HEK293 (cell line): ENCODE data around the gene AKT3.

Source experiments
- CTCF ChIA-PET: fragments of 350-600 bp; formaldehyde crosslinking; extraction: SDS; loops from one replicate; lab custom pipeline; 2021; ENCODE audit warnings: antibody characterized with exemption; lab: Yijun Ruan, JAX
- POLR2A ChIA-PET: fragments of 300-600 bp; formaldehyde crosslinking; extraction: SDS; loops from one replicate; lab custom pipeline; 2020; ENCODE audit warnings: antibody characterized with exemption, inconsistent platforms; lab: Yijun Ruan, JAX
- H3K27ac ChIP-seq: fragments of 200-500 bp; sonication (Bioruptor generic); 2 replicates; pipeline ENCODE4 v1.5.1; 2014; ENCODE audit warnings: low read depth, low read length, control low read depth, inconsistent platforms; ENCODE audit errors: extremely low read depth
- H3K36me3 ChIP-seq, 2 experiments: fragments of 200-500 bp in 1 of 2; sonication (Bioruptor generic) in 1 of 2; 1 replicate in 1 of 2; 2 replicates in 1 of 2; pipeline ENCODE4 v1.5.1; 2014 to 2017; ENCODE audit warnings: inconsistent platforms in 2 of 2, low read length in 2 of 2; ENCODE audit not compliant: control insufficient read depth in 2 of 2, insufficient read depth in 1 of 2
- H3K4me1 ChIP-seq: fragments of 200-500 bp; sonication (Bioruptor generic); 2 replicates; pipeline ENCODE4 v1.5.1; 2014; ENCODE audit warnings: mild to moderate bottlenecking, low read length, inconsistent platforms; ENCODE audit not compliant: control insufficient read depth, insufficient read depth
- H3K4me3 ChIP-seq: 2 replicates; pipeline ENCODE4 v1.5.1; 2011; ENCODE audit warnings: low read depth, mild to moderate bottlenecking, control low read depth, low read length, moderate library complexity
- H3K9me3 ChIP-seq: fragments of 200-500 bp; sonication (Bioruptor generic); 2 replicates; pipeline ENCODE4 v1.5.1; 2014; ENCODE audit warnings: low read depth, low read length, inconsistent platforms; ENCODE audit not compliant: control insufficient read depth, insufficient read depth
- ELK4 ChIP-seq: IDR thresholded peaks from 2 replicates; pipeline ENCODE4 v1.6.1; 2011; ENCODE audit warnings: mild to moderate bottlenecking, low read depth, low read length, borderline replicate concordance
- SETDB1 ChIP-seq: IDR thresholded peaks from one replicate; pipeline ENCODE4 v1.6.1; 2017; ENCODE audit warnings: mild to moderate bottlenecking, low read length, moderate library complexity, mixed read lengths; ENCODE audit not compliant: insufficient read length
- ZNF114 ChIP-seq: fragments of 450-650 bp; formaldehyde crosslinking; IDR thresholded peaks from 2 replicates; pipeline ENCODE4 v1.5.0; 2017; ENCODE audit warnings: missing biosample characterization, missing genetic modification characterization
- ZNF121 ChIP-seq: fragments of 450-650 bp; formaldehyde crosslinking; IDR thresholded peaks from 2 replicates; pipeline ENCODE4 v1.5.1; 2016; ENCODE audit warnings: missing biosample characterization, missing genetic modification characterization
- ZNF155 ChIP-seq: fragments of 450-650 bp; formaldehyde crosslinking; IDR thresholded peaks from 2 replicates; pipeline ENCODE4 v1.5.1; 2016; ENCODE audit warnings: missing biosample characterization, missing genetic modification characterization
- ZNF214 ChIP-seq: fragments of 450-650 bp; formaldehyde crosslinking; IDR thresholded peaks from 2 replicates; pipeline ENCODE4 v1.5.1; 2017; ENCODE audit warnings: missing biosample characterization, mild to moderate bottlenecking, missing genetic modification characterization, borderline replicate concordance
- TF ChIP-seq, protein P1 (sequence below): fragments of 450-650 bp; formaldehyde crosslinking; IDR thresholded peaks from 2 replicates; pipeline ENCODE4 v1.5.1; 2016; ENCODE audit warnings: missing biosample characterization, missing genetic modification characterization, low read depth
- TF ChIP-seq, protein P2 (sequence below): fragments of 450-650 bp; formaldehyde crosslinking; IDR thresholded peaks from 2 replicates; pipeline ENCODE4 v1.5.1; 2016; ENCODE audit warnings: missing biosample characterization, missing genetic modification characterization

The AKT3 gene

GRCh38 chr1:243730487-243731150 lies 119.4 kb downstream of the AKT3 start (continued):
- TF ChIP-seq, protein P1, sequence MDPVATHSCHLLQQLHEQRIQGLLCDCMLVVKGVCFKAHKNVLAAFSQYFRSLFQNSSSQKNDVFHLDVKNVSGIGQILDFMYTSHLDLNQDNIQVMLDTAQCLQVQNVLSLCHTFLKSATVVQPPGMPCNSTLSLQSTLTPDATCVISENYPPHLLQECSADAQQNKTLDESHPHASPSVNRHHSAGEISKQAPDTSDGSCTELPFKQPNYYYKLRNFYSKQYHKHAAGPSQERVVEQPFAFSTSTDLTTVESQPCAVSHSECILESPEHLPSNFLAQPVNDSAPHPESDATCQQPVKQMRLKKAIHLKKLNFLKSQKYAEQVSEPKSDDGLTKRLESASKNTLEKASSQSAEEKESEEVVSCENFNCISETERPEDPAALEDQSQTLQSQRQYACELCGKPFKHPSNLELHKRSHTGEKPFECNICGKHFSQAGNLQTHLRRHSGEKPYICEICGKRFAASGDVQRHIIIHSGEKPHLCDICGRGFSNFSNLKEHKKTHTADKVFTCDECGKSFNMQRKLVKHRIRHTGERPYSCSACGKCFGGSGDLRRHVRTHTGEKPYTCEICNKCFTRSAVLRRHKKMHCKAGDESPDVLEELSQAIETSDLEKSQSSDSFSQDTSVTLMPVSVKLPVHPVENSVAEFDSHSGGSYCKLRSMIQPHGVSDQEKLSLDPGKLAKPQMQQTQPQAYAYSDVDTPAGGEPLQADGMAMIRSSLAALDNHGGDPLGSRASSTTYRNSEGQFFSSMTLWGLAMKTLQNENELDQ (tag by site-specific recombination): no peak
- TF ChIP-seq, protein P2, sequence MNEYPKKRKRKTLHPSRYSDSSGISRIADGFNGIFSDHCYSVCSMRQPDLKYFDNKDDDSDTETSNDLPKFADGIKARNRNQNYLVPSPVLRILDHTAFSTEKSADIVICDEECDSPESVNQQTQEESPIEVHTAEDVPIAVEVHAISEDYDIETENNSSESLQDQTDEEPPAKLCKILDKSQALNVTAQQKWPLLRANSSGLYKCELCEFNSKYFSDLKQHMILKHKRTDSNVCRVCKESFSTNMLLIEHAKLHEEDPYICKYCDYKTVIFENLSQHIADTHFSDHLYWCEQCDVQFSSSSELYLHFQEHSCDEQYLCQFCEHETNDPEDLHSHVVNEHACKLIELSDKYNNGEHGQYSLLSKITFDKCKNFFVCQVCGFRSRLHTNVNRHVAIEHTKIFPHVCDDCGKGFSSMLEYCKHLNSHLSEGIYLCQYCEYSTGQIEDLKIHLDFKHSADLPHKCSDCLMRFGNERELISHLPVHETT: no peak
- TF ChIP-seq ZNF155 (tag by site-specific recombination): no peak

DNA sequence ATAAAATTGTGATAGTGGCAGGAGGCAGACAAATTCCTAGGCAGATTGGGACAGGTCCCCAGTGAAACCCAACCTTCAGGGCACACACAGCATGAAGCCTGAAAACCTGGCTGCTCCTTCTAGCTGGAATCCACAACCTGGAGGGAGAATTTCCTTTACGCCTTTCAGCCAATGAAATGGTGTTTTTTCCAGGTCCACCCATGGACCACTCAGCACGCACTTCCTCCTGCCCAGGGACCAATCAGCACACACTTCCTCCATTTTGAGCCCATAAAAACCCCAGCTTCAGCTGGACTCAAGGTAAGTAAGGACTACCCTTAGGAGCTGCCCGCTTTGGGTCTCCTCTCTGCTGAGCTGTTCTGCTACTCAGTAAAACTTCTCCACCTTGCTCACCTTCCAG lies 120.1 kb downstream of the AKT3 start:
- H3K27ac ChIP-seq: no peak overlapping the region
- H3K4me3 ChIP-seq: no peak overlapping the region
- H3K36me3 ChIP-seq: no peaks in the 10 kb centered on the region
- CTCF ChIA-PET: interaction anchor here (0.6 kb wide), 1 partner anchor 21 kb away, joined by 4 read pairs; no protein-coding TSS in a partner anchor
- no peaks in the 10 kb centered on the region for H3K4me1 ChIP-seq
- H3K9me3 ChIP-seq: no peaks in the 10 kb centered on the region
- POLR2A ChIA-PET: no interaction called here
- no peak for TF ChIP-seq ZNF114 (tag by site-specific recombination)
- TF ChIP-seq ELK4: no peak
- TF ChIP-seq, all 188 proteins: peak for 0

GRCh38 chr1:243727503-243728203 lies 122.4 kb downstream of the AKT3 start:
- POLR2A ChIA-PET: no interaction called here
- CTCF ChIA-PET: interaction anchor here (0.6 kb wide), 1 partner anchor 571 kb away, joined by 4 read pairs; no protein-coding TSS in a partner anchor

GRCh38 chr1:243726806-243727502 lies 123.1 kb downstream of the AKT3 start:
- H3K4me3 ChIP-seq: no peak overlapping the region
- ChIA-PET POLR2A (no interaction called here), CTCF (interaction anchor here (0.6 kb wide), 1 partner anchor 572 kb away, joined by 4 read pairs; no protein-coding TSS in a partner anchor)
- no peaks in the 10 kb centered on the region for H3K36me3 ChIP-seq
- TF ChIP-seq ZNF121 (tag by site-specific recombination) (peak; percentile 97), SETDB1 (no peak)
- H3K27ac ChIP-seq: no peak overlapping the region
- no peaks in the 10 kb centered on the region for H3K4me1 ChIP-seq
- H3K9me3 ChIP-seq: no peaks in the 10 kb centered on the region

More at GRCh38 chr1:243727503-243728203, 122.4 kb downstream of the AKT3 start:
- Histone ChIP-seq H3K4me1 (no peaks in the 10 kb centered on the region), H3K9me3 (no peaks in the 10 kb centered on the region), H3K27ac (no peak overlapping the region), H3K36me3 (no peaks in the 10 kb centered on the region)
- TF ChIP-seq ELK4 (no peak), ZNF121 (tag by site-specific recombination) (0 out of 2 replicates have a peak, but pooled peaks have one; percentile 3), ZNF214 (tag by site-specific recombination) (no peak)
- TF ChIP-seq, all 188 proteins: peak for 1
- H3K4me3 ChIP-seq: no peak overlapping the region
